ENCODE measurements around the gene ARL6IP5.

ARL6IP5 gene

GRCh38 chr3:69085168-69085832 is 563 bp downstream of the ARL6IP5 start:
- DNase-seq (ENCODE audit: low read depth, low spot score), result no peak
- peak overlapping the region; percentile 73 for H3K4me3 ChIP-seq (ENCODE audit: low read length)

- DNase-seq (ENCODE audit: low read depth, low spot score), result peak; percentile 51
- H3K4me3 ChIP-seq (ENCODE audit: low read length), result peak overlapping the region; percentile 73
Observed at GRCh38 chr3:69085833-69086722, 1.3 kb downstream of the ARL6IP5 start.

- DNase-seq (ENCODE audit: low read depth, low spot score), result no peak
- no peak overlapping the region for H3K4me3 ChIP-seq (ENCODE audit: low read length)
Observed at GRCh38 chr3:69087030-69087791, 2.5 kb downstream of the ARL6IP5 start.

GRCh38 chr3:69088063-69088462 is 3.3 kb downstream of the ARL6IP5 start:
- no peak overlapping the region for H3K4me3 ChIP-seq (ENCODE audit: low read length)
- DNase-seq (ENCODE audit: low read depth, low spot score), result no peak

GRCh38 chr3:69090021-69090420 is 5.3 kb downstream of the ARL6IP5 start:
- H3K4me3 ChIP-seq (ENCODE audit: low read length), result no peak overlapping the region
- no peak for DNase-seq (ENCODE audit: low read depth, low spot score)

GRCh38 chr3:69091389-69092029 is 6.8 kb downstream of the ARL6IP5 start:
- peak overlapping the region; percentile 34 for H3K4me3 ChIP-seq (ENCODE audit: low read length)
- DNase-seq (ENCODE audit: low read depth, low spot score), result no peak

- peak overlapping the region; percentile 47 for H3K4me3 ChIP-seq (ENCODE audit: low read length)
- peak; percentile 51 for DNase-seq (ENCODE audit: low read depth, low spot score)
Observed at GRCh38 chr3:69092030-69092516, 7.3 kb downstream of the ARL6IP5 start.

GRCh38 chr3:69094467-69095205 is 9.9 kb downstream of the ARL6IP5 start:
- no peak overlapping the region for H3K4me3 ChIP-seq (ENCODE audit: low read length)
- DNase-seq (ENCODE audit: low read depth, low spot score), result no peak

GRCh38 chr3:69095636-69096035 is 10.9 kb downstream of the ARL6IP5 start:
- H3K4me3 ChIP-seq (ENCODE audit: low read length), result no peak overlapping the region
- DNase-seq (ENCODE audit: low read depth, low spot score), result no peak

GRCh38 chr3:69096299-69096698 is 11.6 kb downstream of the ARL6IP5 start:
- no peak overlapping the region for H3K4me3 ChIP-seq (ENCODE audit: low read length)

GRCh38 chr3:69097407-69098086 is 12.8 kb downstream of the ARL6IP5 start:
- H3K4me3 ChIP-seq (ENCODE audit: low read length), result no peak overlapping the region
- no peak for DNase-seq (ENCODE audit: low read depth, low spot score)

More at GRCh38 chr3:69096299-69096698, 11.6 kb downstream of the ARL6IP5 start:
- DNase-seq (ENCODE audit: low read depth, low spot score), result no peak

- no peak overlapping the region for H3K4me3 ChIP-seq (ENCODE audit: low read length)
- DNase-seq (ENCODE audit: low read depth, low spot score), result no peak
Observed at GRCh38 chr3:69099576-69099975, 14.8 kb downstream of the ARL6IP5 start.

GRCh38 chr3:69102384-69102783 is 17.6 kb downstream of the ARL6IP5 start:
- DNase-seq (ENCODE audit: low read depth, low spot score), result no peak
- H3K4me3 ChIP-seq (ENCODE audit: low read length), result no peak overlapping the region

GRCh38 chr3:69103123-69103522 is 18.4 kb downstream of the ARL6IP5 start:
- DNase-seq (ENCODE audit: low read depth, low spot score), result no peak
- H3K4me3 ChIP-seq (ENCODE audit: low read length), result no peak overlapping the region

- no peak for DNase-seq (ENCODE audit: low read depth, low spot score)
- no peak overlapping the region for H3K4me3 ChIP-seq (ENCODE audit: low read length)
Observed at GRCh38 chr3:69104586-69104985, 19.8 kb downstream of the ARL6IP5 start.

GRCh38 chr3:69105320-69105719 is 20.6 kb downstream of the ARL6IP5 start:
- DNase-seq (ENCODE audit: low read depth, low spot score), result no peak
- H3K4me3 ChIP-seq (ENCODE audit: low read length), result no peak overlapping the region

GRCh38 chr3:69107841-69108240 is 23.1 kb downstream of the ARL6IP5 start:
- DNase-seq (ENCODE audit: low read depth, low spot score), result no peak
- H3K4me3 ChIP-seq (ENCODE audit: low read length), result no peak overlapping the region

- H3K4me3 ChIP-seq (ENCODE audit: low read length), result no peak overlapping the region
- DNase-seq (ENCODE audit: low read depth, low spot score), result no peak
Observed at GRCh38 chr3:69108811-69109210, 24.1 kb downstream of the ARL6IP5 start.
